ENCODE data around the gene SFT2D2.

Gene SFT2D2

DNA sequence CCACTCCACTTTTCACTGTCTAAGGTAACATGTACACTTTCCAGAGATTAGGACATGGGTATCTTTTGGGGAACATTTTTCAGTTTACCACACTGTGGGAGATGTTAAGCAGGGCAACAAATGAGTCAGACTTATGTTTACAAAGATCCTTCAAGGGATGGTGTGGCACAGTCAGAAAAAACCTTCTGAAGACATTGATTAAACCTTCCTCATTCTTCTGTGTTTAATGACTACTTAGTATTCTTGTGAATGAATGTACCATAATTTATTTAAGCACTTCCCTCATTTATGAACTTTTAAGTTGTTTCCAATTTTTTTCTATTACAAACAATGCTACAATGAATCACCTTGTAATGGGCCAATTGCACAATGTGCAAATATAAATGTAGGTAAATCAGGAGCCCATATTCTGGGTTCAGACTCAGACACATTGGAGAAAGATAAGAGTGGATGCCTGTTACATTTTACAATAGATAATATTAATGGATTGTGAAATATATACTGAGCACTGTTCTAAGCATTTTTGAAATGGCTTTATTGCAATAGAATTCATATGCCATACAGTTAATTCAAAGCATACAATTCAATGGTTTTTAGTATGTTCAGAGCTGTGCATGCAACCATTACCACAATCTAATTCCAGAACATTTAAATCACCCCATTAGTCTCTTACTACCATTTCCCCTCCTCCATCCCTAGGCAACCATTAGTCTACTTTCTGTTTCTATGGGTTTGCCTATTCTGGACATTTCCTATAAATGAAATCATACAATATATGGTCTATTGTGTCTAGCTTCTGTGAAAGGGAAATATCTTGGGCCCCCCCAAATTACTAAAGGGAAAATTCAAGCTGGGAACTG is 1.9 kb upstream of the SFT2D2 start:
- no peak for DNase-seq

GRCh38 chr1:168224991-168225390 is 813 bp upstream of the SFT2D2 start:
- DNase-seq: no peak

GRCh38 chr1:168227620-168228019 is 1.8 kb downstream of the SFT2D2 start:
- no peak for DNase-seq

DNA sequence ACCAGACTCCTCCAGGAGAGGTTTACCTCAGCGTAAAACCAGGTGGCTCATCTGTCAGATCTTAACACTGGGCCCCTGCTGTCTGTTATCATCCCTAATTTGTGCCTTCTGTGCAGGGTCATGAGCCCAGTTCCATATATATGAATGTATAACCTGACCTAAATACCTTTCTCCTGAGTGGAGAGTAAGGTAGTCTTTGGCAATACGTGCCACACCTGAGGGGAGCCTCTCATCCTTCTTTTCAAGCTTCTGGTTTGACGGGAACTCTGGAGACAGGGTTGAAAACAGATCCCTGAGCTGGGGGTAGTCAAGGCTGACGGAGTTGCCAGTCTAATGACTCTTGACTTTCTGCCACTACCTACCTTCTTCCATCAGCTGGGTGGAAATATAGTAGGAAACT is 4.1 kb downstream of the SFT2D2 start:
- DNase-seq: no peak

GRCh38 chr1:168230709-168231108 is 4.9 kb downstream of the SFT2D2 start:
- no peak for DNase-seq

DNA sequence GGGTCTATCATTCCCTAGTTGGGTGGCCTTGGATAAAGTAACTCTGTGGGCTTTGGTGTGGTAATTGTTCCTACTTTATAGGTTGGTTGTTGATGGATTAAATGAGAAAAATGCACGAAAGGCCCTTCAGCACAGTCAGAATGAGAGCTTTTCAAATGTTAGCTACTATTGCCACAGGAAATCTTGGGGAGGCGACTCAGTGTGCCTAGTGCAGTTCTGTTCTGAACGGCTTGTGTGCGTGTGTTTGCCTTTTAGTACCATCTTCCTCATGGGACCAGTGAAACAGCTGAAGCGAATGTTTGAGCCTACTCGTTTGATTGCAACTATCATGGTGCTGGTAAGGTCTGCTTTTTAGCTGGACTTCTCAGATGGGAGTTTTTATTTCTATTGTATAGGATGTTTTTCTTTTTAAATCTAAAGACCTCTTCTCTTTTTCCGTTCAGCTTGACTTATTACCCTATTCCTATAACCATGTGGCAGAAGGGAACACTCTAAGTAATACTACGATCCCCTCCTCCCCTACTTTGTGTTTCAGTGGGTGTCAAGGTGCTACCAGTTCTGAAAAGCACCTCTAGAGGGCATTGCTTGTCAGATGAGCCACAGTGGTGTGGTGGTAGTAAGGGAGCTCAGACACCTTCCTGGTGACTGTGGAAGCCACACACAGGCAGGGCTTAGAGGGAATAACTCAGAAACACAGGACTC is 9.2 kb downstream of the SFT2D2 start:
- peak; percentile 36 for DNase-seq

DNA sequence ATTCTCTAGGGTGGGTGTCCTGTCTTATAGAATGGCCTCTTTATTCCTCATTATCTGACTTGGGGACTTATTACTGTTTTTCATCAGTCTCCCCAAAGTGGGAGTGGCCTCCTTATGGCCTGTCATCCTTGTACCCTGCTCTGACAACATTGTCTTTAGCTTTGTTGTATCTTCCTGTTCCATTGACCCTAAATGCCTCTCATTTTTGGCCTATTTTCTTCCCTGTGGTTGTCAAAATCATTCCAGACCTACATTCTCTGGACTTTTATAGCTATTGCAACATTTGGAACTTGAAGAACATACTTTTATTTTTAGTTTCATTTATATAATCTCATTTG is 9.7 kb downstream of the SFT2D2 start:
- DNase-seq: no peak

- DNase-seq: no peak
Measured at GRCh38 chr1:168235937-168236336, 10.1 kb downstream of the SFT2D2 start.

DNA sequence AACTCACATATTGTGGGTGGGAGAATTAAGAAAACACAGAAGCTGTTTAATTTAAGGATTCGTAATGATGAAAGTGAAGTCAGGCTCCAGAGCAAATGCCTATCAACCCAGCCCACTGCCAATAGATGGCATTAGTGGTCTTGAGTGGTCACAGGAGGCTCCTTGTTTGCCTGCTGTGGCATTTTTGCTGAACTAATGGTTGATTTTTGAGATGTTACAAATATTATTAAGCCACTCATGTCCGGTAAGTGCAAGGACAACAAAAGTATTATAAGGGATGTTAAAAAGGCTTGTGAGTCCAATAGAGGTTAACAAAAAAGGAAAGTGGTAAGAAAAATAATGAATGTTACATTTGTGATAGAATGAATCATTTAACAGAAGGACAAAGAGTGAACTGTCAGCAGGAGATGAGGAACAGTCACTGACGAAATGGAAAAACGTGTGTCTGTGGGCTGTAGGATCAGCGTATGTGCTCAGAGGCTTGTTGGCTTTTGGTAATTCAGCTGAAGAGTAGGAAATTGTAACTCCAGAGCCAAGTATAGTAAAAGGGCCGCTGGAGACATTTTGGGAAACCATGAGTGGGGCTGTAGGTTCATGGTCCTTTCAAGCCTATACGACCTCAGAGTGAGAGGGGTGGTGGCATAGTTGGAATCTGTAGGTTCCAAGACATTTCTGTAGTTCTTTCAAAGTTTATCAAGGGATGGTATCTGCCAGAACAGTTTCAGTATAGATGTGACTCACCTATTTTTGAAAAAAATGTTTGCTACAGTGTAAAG is 11.2 kb downstream of the SFT2D2 start:
- DNase-seq: no peak

- peak; percentile 82 for DNase-seq
Measured at GRCh38 chr1:168243198-168243597, 17.4 kb downstream of the SFT2D2 start.

DNA sequence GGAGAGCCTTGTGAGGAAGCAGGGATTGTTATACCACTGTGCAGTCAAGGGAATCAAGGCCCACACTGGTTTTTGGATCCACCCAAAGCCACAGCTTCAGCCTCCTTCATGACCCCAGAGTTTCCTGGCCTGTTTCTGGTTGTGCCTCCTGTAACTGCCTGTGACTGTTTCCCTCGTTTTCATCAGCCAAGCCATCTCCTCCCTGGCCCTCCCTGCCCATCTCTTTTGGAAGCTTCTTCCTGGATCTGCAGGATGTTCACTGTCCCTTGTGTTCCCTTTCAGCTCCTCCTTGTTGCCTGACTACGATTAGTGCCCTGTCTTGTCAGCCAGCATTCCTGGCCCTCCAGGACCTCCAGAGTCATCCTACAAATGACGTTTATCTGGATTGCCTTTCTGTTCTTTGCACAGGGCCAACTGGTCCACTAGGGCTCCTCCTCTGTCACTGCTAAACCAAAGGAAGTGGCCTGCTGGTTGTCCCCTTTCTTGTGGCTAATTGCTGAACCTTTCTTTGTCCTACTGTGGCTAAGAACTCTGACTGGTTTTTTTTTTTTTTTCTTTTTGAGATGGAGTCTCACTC is 17.9 kb downstream of the SFT2D2 start:
- peak; percentile 26 for DNase-seq

DNA sequence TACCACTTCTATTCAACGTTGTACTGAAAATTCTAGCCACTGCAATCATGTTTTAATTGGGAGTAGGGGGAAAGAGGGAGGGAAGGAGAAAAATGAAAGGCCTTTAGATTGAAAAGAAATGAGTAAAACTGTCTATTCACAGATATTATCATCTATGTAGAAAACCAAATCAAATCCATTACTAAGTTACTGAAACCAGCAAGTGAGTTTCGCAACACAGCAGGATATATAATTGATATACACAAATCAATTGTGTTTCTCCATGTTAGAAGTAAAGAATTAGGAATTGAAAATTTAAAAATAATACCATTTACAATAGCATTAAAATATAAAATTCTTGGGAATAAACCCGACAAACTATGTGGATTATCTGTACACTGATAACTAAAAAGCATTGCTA is 19.2 kb downstream of the SFT2D2 start:
- no peak for DNase-seq

- DNase-seq: no peak
Measured at GRCh38 chr1:168246506-168246905, 20.7 kb downstream of the SFT2D2 start.

DNA sequence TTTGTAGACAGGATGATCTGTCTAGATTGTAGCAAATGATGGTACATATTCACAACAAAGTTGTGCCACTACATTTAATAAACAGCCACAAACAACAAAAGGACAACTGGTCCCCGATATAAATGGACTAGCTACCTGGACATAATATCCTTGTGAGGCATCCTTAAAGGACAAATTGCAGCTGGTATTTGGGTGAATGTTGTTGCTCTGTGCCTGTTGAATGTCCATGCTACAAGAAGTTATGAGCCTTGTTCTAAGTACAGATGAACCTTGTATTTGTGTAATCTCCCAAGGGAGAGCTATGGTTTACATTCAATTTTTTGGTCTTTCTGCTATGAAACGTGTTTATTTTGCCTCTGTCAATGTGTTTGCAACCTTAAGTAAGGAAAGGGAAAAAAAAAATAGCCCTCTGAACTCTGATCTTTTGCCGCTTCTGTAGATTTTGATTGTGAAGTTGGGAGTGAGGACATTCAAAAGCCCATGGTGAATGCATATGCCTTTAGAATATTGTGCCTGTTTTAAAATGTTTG is 26.5 kb downstream of the SFT2D2 start:
- DNase-seq: no peak

- no peak for DNase-seq
Measured at GRCh38 chr1:168256164-168256563, 30.4 kb downstream of the SFT2D2 start.

DNA sequence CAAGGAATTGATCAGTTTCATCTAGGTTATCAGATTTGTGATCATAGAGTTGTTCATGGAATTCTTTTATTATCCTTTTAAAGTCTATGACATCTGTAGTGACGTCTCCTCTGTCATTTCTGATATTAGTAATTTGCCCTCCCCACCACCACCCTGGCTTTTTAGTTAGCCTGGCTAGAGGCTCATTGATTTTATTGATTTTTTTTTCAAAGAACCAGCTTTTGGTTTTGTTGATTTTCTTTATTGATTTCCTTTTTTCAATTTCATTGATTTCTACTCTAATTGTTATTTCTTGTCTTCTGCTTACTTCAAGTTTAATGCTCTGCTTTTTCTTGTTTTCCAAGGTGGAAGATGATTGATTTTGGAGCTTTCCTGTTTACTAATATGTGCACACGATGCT is 31.6 kb downstream of the SFT2D2 start:
- DNase-seq: no peak

DNA sequence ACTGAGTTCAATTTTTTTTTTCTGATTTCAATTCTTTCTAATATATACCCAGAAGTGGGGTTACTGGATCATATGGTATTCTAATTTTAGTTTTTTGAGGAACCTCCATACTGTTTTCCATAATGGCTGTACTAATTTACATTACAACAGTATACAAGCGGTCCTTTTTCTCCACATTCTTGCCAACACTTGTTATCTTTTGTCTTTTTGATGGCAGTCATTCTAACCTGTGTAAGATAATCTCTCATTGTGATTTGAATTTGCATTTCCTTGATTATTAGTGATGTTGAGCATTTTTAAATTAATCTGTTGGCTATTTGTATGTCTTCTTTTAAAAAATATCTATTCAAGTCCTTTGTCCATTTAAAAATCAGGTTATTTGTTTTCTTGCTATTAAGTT is 33.8 kb downstream of the SFT2D2 start:
- no peak for DNase-seq

DNA sequence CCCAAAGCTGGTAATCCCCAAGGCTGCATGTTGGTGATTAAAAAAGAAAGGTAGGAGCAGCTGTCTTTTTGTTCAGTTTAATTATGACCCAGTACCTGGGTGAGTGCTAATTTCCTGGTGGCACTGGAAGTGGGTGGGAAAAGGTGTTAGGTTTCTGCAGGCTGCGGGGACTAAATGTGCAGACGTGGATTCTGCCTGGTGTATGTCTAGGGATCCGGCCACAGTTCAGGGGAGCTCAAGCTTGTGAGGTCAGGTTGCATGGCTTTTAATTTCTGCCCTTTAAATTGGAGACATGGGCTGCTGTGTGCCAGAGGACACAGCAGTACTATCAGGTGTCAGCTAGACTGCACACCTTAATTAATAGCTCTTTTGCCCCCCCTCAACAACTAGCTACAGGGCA is 34.6 kb downstream of the SFT2D2 start:
- peak; percentile 87 for DNase-seq

DNA sequence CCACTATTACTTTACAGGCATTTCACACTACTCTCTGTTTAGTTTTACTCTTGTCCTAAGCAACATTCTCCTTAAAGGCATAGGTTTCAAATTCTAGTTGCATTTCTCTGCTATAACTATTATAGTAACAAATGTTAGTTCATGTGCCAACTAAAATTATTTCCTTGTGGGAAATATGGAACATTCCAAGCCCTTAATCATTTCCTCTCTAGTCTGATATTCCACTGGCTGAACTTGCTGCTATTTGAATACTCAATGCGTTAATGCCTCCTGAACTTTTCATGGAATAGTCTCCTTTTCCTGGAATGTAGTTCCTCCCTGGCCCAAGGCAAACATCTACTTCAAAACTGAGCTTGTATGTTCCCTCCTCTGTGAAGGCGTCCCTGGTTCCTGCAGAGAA is 35.6 kb downstream of the SFT2D2 start:
- DNase-seq: no peak

DNA sequence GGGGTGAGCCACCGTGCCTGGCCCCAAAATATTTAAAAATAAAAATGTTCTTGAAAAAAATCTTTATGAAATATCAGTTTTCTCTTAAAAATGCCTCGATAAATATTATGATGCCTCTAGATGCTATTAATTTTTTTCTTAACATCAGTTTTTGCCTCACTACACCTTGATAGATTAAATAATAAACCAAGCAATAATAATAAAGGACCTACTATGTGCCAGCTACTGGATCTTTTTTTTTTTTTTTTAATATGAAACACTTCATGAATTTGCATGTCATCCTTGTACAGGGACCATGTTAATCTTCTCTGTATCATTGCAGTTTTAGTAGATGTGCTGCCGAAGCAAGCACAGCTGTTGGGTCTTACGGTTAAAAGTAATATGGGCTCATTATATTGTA is 37.3 kb downstream of the SFT2D2 start:
- no peak for DNase-seq

GRCh38 chr1:168264296-168264695 is 38.5 kb downstream of the SFT2D2 start:
- DNase-seq: no peak

- no peak for DNase-seq
Measured at GRCh38 chr1:168265596-168265995, 39.8 kb downstream of the SFT2D2 start.

- DNase-seq: no peak
Measured at GRCh38 chr1:168266644-168267186, 40.9 kb downstream of the SFT2D2 start.

Measured in NCI-H146 (cell line).